Lower leg skin (tissue), 4 donors: ENCODE data around the gene VPS13D. TPM values are rescaled to one million over a fixed set of nuclear protein-coding genes. Genes with fewer than 3 reads are reported as not detected.

Source experiments
- DNase-seq, 2 donors: peaks; one replicate each; pipeline ENCODE4 v3.0.0-alpha.2; 2019; ENCODE audit warnings: low spot score in 2 of 2
- H3K4me3 ChIP-seq: fragments of 200-600 bp; sonication (generic); 2 replicates; pipeline ENCODE4 v1.5.1; 2017; ENCODE audit warnings: mild to moderate bottlenecking, low read depth; ENCODE audit not compliant: poor library complexity, severe bottlenecking
- POLR2A ChIP-seq, 2 donors: fragments of 450-650 bp; IDR thresholded peaks; one replicate each; pipeline ENCODE4 v1.6.1; 2016 to 2017; ENCODE audit warnings: antibody characterized with exemption in 2 of 2, mild to moderate bottlenecking in 1 of 2, moderate library complexity in 1 of 2
- WGBS, 2 donors: methylation state at CpG; one replicate each; pipeline ENCODE4 v1.1.5; 2018; 5-methylcytosine and 5-hydroxymethylcytosine counted together
- intact Hi-C: fragments of 100-400 bp; cut with DNase I; formaldehyde crosslinking; loops from one replicate; pipeline ENCODE4 v1.15.0; 2023; ENCODE audit warnings: low total_unique reads
- total RNA-seq, 4 donors: library from RNA; depleted of rRNA; stranded (reverse); fragments of >200 nt; gene quantifications; one replicate each; pipeline ENCODE4 v1.1.0, GENCODE V29; 2016
- TF ChIP-seq, protein P1 (sequence below), 3 donors: fragments of 450-650 bp; IDR thresholded peaks; one replicate each; pipeline ENCODE4 v1.5.1; 2016; ENCODE audit warnings: antibody characterized with exemption in 3 of 3, mild to moderate bottlenecking in 3 of 3, moderate library complexity in 2 of 3

The VPS13D gene
- total RNA-seq, 4 donors from 2014 or later = 96.5 to 200 (median 116) TPM

DNA sequence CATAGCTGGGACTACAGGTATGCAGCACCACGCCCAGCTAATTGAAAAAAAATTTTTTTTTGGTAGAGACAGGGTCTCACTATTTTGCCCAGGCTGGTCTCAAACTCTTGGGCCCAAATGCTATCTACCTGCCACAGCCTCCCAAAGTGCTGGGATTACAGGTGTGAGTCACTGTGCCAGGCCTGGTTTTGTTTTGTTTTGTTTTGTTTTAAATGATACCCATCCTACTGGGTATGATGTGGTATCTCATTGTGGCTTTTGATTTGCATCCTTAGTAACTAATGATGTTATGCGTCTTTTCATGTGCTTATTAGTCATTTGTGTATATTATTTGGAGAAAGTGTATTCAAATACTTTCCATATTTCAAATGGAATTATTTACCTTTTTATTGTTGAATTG is 142.3 kb downstream of the VPS13D start:
- no peak overlapping the region for H3K4me3 ChIP-seq
- intact Hi-C loops = no loop called here
- 93 to 94% methylated on average over 2 of the region's 2 CpGs for WGBS, 2 donors
- TF ChIP-seq POLR2A (IDR thresholded peaks at IDR 0.05) = no peak
- DNase-seq = no peak

DNA sequence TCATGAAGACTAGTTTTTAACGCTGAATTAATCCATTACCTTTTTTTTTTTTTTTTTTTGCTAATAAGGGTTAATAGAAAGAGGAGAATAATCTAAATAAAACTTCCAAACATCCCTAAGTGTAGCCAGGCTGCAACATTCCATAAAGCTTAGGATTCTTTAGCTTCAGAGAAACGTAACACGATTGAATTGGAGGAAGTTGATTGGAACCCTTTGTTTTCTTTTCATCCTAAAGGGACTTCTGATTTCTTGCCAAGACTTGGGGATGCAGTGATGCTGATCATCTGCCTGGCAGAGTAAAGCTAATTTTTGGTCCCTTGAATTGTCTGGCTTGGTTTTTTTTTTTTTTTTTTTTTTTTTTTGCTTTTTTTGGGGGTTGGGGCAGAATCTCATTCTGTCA is 142.9 kb downstream of the VPS13D start:
- no peak overlapping the region for H3K4me3 ChIP-seq
- TF ChIP-seq POLR2A (IDR thresholded peaks at IDR 0.05) = no peak
- TF ChIP-seq, protein P1, sequence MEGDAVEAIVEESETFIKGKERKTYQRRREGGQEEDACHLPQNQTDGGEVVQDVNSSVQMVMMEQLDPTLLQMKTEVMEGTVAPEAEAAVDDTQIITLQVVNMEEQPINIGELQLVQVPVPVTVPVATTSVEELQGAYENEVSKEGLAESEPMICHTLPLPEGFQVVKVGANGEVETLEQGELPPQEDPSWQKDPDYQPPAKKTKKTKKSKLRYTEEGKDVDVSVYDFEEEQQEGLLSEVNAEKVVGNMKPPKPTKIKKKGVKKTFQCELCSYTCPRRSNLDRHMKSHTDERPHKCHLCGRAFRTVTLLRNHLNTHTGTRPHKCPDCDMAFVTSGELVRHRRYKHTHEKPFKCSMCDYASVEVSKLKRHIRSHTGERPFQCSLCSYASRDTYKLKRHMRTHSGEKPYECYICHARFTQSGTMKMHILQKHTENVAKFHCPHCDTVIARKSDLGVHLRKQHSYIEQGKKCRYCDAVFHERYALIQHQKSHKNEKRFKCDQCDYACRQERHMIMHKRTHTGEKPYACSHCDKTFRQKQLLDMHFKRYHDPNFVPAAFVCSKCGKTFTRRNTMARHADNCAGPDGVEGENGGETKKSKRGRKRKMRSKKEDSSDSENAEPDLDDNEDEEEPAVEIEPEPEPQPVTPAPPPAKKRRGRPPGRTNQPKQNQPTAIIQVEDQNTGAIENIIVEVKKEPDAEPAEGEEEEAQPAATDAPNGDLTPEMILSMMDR (IDR thresholded peaks at IDR 0.05) = no peak
- no peak for DNase-seq
- intact Hi-C loops = no loop called here
- 79 to 87% methylated on average over 3 of the region's 3 CpGs for WGBS, 2 donors

DNA sequence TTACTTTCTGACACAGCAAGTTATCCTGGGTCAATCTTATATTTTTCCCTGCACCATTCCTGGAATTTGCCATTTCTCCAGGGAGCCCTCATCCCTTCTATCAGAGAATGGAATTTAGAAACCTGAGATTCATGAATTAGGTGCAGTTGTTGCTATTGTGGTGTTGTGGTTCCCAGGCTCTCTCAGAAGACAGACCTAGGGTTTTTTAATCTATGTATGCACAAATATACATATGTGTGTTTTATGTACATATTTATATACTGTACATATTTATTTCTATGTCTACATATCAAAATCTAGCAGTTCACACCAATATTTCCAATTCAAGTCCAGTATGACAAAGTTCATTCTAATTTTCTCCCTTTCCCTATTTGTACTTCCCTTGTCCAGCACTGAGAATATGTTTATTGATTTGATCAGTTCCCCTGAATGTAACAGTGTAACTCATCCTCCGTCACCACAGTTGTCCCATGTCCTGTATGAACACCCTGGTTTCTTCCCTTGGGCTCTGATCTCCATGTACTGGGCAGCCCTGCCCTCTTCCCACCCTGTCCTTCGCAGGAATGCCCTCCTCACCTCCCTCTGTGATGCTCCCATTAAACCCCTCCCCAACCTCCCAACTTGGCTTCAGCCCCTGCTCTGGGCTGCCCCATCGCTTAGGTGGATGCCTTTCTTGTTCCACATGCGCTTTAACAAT is 145.5 kb downstream of the VPS13D start:
- WGBS, 2 donors = 95 to 96% methylated on average over 4 of the region's 4 CpGs
- no peak for DNase-seq
- intact Hi-C loops = no loop called here

DNA sequence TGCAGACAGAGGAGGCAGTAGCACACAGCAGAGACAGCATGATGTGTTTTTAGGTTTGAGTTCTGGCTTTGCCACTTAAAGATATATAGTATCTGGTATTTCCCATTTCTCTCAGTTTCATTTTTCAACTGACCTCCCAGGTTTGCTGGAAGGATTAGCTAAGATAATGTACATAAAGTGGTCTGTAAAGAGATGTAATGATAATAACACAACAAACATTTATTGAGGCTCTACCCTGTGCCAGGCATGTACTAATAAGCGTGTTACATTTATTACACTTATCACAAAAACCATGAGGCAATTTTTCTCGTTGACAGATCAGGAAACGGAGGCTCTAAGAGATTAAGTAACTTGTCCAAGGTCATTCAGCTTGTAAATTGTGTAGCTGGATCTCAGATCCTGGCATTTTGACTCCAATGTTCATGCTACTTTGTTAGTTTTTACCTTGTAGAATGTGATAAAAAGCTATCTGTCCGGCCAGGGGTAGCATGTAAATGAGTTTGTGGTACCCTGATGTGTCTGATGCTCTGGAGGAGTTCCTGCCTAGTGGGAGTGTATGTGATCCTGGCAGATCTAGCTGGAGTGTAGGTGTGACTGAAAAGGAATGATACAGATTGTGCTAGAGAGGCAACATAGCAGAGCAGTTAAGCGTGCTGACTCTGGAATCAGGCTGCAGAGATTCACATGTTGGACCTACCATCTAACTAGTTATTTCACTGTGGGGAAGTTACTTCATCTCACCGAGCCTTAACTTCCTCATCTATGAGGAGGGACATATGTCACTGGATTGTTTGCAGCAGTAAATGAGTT is 146.6 kb downstream of the VPS13D start:
- intact Hi-C loops = no loop called here
- H3K4me3 ChIP-seq = no peak overlapping the region
- 77 to 83% methylated on average over 6 of the region's 6 CpGs for WGBS, 2 donors
- no peak for DNase-seq
- TF ChIP-seq POLR2A (IDR thresholded peaks at IDR 0.05) = no peak
- TF ChIP-seq, protein P1 (IDR thresholded peaks at IDR 0.05) = no peak

More for the DNA sequence above, 145.5 kb downstream of the VPS13D start:
- TF ChIP-seq, protein P1 (IDR thresholded peaks at IDR 0.05) = no peak
- no peak for TF ChIP-seq POLR2A (IDR thresholded peaks at IDR 0.05)
- H3K4me3 ChIP-seq = no peak overlapping the region

DNA sequence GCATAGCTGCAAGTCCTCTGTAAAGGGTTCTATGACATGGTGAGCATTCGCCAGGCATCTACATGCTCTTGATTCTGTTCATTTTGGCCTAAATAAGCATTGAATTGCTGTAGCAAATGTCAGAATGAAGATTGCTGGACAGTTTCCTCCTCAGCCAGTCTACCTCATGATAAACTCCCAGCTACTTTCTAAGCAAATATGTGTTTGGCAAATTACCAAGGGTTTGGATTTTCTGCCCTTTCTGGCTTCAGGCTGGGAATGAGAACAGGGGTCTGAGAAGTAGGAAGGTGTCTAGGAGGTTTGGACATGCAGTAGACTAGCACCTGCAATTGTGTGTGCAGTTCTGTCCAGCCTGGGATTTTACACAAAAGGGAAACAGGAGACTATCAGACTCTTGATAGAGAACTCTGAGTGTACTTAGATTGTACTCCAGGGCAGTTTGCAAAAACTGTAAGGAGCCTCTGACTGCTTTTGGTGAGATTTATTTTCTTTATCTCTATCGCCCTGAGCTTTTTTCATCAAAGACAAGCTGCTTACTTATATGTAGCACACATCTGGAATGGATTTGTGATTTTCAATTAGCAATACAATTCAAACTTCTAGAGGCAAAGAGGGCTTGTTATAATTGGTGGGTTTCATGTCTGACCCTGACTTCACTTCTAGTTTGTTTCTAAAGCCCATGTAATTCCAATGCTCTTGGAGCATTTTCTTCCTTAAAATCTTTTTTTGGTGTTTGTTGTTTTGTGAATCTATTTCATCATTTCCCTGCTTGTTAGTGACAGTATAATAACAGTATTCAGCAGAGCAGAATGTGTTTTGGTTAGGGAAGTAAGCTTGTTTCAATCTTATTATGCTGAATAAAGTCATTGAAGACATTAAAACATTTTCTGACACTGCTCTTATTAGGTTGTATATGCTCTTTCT is 150.8 kb downstream of the VPS13D start:
- intact Hi-C loops = no loop called here
- H3K4me3 ChIP-seq = no peak overlapping the region
- TF ChIP-seq, protein P1 (IDR thresholded peaks at IDR 0.05) = no peak
- TF ChIP-seq POLR2A (IDR thresholded peaks at IDR 0.05) = no peak
- WGBS, 2 donors = 81 to 90% methylated on average over 2 of the region's 2 CpGs
- DNase-seq = no peak
